HK-2 (cell line): ENCODE data around the gene KRTAP16-1.
"Not testable (repeated sequence)": the region's sequence is repeated elsewhere in the genome, so short reads cannot be mapped to it uniquely, and the experiment has no call there.

Experiments
- DNase-seq: peaks from one replicate; pipeline ENCODE4 v3.0.0-alpha.2; 2018; ENCODE audit not compliant: unreplicated experiment

Gene KRTAP16-1

DNA sequence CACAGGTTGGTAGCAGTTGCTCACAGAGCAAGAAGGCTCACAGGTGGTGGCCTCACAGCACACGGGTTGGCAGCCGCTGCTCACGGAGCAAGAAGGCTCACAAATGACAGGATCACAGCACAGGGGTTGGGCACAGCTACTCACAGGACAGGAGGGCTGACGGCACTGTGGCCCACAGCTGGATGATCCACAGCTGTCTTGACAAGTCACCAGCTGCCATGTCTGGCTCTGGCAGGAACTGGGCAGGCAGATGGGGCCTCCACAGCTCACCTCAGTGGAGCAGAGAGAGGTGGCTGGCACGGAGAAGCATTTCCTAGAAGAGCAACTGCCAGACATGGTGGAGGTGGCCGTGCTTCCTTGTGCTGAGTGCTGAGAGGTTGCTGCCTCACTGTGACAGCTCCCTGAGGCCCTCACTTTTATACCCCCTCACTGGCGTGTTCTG is at the start of gene KRTAP16-1:
Gene KRTAP16-1, minus strand, starts transcription at position 392 of the 442 bp plus-strand sequence. Its CDS starts 56 bp downstream, at position 336.
- no peak for DNase-seq

GRCh38 chr17:41354536-41354935 is 45.4 kb upstream of the KRTAP16-1 start:
- DNase-seq = no peak

GRCh38 chr17:41352597-41353366 is 43.7 kb upstream of the KRTAP16-1 start:
- no peak for DNase-seq

GRCh38 chr17:41351177-41351576 is 42.1 kb upstream of the KRTAP16-1 start:
- no peak for DNase-seq

DNA sequence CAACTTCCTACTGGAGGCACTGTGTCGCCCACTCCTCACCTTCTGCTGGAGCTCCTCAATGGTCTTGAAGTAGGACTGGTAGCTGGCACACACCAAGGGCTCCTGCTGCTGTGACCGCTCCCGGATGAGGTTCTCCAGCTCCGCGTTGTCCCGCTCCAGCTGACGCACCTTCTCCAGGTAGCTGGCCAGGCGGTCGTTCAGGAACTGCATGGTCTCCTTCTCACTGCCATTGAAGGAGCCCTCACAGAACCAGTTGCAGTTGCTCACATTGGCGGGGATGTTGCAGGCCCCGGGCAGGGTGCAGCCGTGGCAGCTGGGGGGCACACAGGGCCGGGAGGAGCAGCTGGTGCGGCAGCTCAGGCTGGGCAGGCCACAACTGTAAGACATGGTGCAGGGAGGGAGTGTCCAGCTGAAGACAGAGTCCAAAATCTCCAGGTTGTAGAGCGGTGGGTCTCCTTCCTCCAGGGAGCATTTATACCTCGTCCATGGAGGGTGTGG is 41.3 kb upstream of the KRTAP16-1 start, which contains the start of gene KRT33A:
Gene KRT33A, minus strand, starts transcription at position 448 of the 498 bp plus-strand sequence. Its CDS starts 61 bp downstream, at position 387.
- DNase-seq = not testable (repeated sequence)

- DNase-seq = no peak
Observed at GRCh38 chr17:41347869-41348760, 39.0 kb upstream of the KRTAP16-1 start.

DNA sequence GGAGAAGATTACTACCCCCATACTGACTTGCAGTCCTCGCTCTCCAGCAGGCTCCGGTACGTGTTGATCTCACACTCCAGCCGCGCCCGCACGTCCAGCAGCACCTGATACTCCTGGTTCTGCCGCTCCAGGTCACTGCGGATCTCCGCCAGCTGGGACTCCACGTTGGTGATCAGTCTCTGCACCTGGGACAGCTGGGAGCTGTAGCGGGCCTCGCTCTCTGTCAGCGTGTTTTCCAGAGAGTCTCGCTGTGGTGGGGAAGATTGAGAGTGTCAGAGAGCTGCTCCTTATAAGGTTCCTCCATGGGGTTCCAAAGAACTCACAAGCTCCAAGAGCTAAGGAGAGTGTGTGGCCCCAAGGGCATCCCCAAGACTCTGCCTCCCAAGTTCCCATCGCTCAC is 37.3 kb upstream of the KRTAP16-1 start:
- DNase-seq = not testable (repeated sequence)

DNA sequence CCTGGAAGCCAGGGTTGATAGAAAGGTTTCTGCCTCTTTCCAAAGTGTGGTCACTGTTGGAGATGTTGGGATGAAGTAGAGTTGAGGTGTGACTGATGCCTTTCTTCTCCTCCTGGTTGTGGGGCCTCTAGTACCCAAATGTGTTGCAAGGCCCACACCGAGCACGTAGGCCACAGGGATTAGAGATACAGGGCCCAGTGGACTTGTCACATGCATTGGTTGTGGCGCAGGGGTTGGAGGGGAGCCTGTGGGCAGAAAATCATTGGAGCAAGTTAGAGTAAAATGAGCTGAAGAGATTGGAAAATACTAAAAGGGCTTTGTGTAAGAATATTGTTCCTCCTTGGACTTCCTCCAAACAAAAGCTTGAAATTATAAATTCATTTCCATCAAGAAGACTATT is 36.9 kb upstream of the KRTAP16-1 start:
- no peak for DNase-seq

GRCh38 chr17:41343029-41343428 is 33.9 kb upstream of the KRTAP16-1 start:
- DNase-seq = no peak

DNA sequence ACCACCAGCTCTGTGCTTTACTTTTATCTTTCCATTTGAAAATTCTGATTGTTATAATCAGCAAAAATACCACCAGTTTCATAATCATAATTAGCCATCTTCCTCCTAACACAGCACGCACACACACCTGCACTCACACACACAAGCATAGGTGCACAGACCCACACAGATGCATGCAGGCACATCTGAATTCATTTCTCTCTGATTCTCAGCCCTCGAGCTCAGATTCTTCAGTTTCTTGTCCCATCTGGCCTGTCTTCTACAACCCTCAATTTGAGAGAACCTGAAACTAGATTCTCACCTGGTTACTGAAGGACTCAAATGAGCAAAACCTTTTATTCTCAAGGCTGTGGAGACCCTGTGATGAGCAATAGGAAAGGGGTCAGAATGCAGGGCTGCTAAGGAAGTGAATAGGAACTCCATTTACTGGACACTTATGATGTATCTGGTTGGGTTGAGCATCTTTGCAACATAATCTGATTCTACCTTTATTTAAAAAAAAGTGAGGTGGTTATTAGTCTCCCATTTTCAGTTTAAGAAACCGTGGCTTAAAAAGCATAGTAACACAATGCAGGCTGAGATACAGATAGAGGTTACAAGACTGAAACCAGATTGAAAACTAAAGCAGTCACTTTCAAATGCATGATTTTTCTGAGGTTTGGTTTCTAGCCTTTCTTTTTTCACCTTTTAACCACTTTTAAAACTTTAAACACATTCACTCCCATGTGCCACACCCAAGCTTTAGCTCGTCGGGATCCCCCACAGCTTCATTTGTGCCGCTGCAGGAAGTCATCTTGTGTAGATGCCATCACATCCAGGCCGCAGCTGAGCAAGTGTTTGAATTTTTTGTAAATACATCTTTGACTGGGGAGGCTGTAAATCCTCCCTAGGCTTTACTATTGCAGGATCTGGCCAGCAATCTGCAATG is 32.1 kb upstream of the KRTAP16-1 start:
- no peak for DNase-seq

GRCh38 chr17:41340494-41340893 is 31.4 kb upstream of the KRTAP16-1 start:
- no peak for DNase-seq

GRCh38 chr17:41339571-41340172 is 30.6 kb upstream of the KRTAP16-1 start:
- no peak for DNase-seq

- no peak for DNase-seq
Observed at GRCh38 chr17:41338961-41339485, 29.9 kb upstream of the KRTAP16-1 start.

GRCh38 chr17:41335747-41336146 is 26.6 kb upstream of the KRTAP16-1 start:
- no peak for DNase-seq

DNA sequence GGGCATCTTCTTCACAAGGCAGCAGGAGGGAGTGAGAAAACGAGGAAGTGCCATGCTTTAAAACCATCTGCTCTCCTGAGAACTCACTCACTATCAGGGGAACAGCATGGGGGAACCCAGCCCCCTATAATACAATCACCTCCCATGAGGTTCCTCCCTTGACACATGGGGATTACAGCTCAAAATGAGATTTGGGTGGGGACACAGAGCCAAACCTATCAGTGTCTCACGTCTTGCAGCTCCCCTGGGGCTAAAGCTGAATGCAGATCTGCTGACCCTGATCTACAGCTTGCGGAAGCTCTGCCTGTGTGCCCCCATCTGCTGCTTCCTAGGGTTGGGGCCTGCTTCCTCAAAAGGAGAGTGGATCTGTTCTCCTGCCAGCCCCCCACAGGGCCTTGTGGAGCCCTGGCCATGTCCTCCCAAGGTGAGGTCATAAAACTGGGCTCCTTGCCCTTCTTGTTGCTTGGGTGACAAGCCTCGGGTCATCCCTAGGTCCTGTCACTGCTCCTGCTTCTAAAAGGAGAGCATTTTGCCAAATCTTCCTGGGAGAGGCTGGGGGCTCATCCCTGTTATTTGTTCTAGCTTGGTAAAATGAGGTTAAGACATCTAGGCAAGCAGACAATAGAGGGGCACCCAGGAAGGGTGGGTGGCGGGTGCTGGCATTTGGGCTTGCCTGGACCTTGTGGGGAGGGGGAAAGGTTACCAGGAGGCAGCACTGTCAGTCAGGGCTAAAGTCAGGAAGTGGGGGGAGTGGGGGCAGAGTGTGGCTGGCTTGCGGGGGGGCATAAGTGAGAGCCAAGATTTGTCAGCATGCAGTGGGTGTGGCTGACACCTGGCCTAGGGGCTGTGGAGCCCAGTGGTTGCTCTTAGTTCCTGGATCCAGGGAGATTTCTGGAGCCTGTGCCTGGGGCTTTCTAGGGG is 25.5 kb upstream of the KRTAP16-1 start:
- no peak for DNase-seq

GRCh38 chr17:41333836-41334235 is 24.7 kb upstream of the KRTAP16-1 start:
- DNase-seq = no peak

DNA sequence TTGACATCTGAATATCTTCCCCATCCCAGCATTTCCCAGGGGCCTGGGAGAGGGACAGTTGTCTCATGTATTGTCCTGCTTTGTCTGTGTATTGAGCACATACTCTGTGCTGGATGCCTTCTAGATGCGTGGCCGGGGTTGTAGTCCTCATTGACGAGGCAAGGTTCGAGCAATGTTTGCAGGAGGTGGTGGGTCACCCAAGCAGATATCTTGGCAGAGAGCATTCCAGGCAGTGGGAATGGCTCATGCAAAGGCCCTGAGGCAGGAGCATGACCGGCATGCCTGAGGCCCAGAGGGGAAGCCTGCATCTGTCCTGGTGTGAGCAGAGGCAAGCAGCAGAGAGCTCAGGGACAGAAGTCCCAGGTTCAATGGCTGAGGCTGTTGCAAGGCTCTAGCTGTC is 24.0 kb upstream of the KRTAP16-1 start:
- no peak for DNase-seq

DNA sequence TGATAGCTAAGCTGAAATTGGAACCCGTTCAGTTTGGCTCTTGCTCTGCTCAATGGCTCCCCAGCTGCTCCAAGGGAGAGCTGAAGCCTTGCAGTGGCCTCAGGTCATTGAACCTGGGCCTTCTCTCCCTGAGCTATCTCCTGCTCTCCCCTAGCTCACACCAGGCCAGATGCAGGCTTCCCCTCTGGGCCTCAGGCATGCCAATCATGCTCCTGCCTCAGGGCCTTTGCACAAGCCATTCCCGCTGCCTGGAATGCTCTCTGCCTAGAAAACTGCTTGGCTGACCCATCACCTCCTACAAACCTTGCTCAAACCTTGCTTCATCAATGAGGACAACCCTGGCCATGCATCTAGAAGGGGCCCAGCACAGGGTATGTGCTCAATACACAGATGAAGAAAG is 23.1 kb upstream of the KRTAP16-1 start:
- no peak for DNase-seq

GRCh38 chr17:41331606-41332005 is 22.5 kb upstream of the KRTAP16-1 start:
- no peak for DNase-seq
